Measurements from ENCODE around the gene ERC2. TPM values are rescaled to one million over a fixed set of nuclear protein-coding genes. Genes with fewer than 3 reads are reported as not detected.

Gene ERC2
- total RNA-seq, 1 experiment from 2014 or later: 0.77 TPM

DNA sequence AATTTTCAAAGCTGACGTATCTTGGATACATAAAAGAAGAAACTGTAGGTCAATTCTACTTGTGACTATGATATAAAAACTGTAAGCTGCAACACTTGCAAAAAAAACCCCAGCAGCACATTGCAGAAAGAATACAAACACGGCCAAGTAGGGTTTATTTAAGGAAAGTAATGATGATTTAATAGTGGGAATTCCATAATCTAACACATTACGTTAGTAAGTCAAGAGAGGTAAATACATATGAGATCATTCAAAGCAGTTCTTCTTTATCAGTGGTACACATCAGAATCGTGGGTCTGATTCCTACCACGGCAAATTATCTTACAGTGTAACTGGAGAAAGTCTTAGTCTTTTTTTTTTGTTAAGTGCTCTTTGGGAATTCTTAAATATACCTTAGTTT is 688.7 kb downstream of the ERC2 start:
- Histone ChIP-seq H3K9me2 (replicated peaks; ENCODE audit: low read length) (no peaks in the 10 kb centered on the region), H3K36me3 (ENCODE audit: low read depth, low read length) (no peaks in the 10 kb centered on the region), H3K9me3 (ENCODE audit: low read length) (no peaks in the 10 kb centered on the region), H3K79me2 (ENCODE audit: low read length) (no peaks in the 10 kb centered on the region), H3K9ac (ENCODE audit: low read length) (no peak overlapping the region), H3K27me3 (ENCODE audit: low read length) (no peaks in the 10 kb centered on the region), H4K20me1 (ENCODE audit: low read length) (no peaks in the 10 kb centered on the region), H3F3A (ENCODE audit: low read length, unreplicated experiment) (no peaks in the 10 kb centered on the region), H3K4me2 (ENCODE audit: low read length) (no peak overlapping the region), H3K4me3 (ENCODE audit: low read length) (no peak overlapping the region), H3K4me1 (ENCODE audit: insufficient read depth, low read length) (no peaks in the 10 kb centered on the region), H2AFZ (ENCODE audit: low read length) (no peak overlapping the region), H3K27ac (ENCODE audit: low read length) (no peak overlapping the region)
- ChIA-PET POLR2A (ENCODE audit: unreplicated experiment) (no interaction called here), CTCF (interaction anchor here (0.6 kb wide), 1 partner anchor 39 kb away, joined by 6 read pairs; no protein-coding TSS in a partner anchor)
- ATAC-seq (no peak), DNase-seq (no peak)
- no TSS peak for BruUV-seq (replicated peaks)
- intact Hi-C loops (cut with micrococcal nuclease): no loop called here
- no peak for TF ChIP-seq EZH2 (IDR thresholded peaks at IDR 0.05; ENCODE audit: low read length, unreplicated experiment)
- TF ChIP-seq EZH2phosphoT487 (IDR thresholded peaks at IDR 0.05; ENCODE audit: borderline replicate concordance, low read length): no peak
- TF ChIP-seq, protein P1, sequence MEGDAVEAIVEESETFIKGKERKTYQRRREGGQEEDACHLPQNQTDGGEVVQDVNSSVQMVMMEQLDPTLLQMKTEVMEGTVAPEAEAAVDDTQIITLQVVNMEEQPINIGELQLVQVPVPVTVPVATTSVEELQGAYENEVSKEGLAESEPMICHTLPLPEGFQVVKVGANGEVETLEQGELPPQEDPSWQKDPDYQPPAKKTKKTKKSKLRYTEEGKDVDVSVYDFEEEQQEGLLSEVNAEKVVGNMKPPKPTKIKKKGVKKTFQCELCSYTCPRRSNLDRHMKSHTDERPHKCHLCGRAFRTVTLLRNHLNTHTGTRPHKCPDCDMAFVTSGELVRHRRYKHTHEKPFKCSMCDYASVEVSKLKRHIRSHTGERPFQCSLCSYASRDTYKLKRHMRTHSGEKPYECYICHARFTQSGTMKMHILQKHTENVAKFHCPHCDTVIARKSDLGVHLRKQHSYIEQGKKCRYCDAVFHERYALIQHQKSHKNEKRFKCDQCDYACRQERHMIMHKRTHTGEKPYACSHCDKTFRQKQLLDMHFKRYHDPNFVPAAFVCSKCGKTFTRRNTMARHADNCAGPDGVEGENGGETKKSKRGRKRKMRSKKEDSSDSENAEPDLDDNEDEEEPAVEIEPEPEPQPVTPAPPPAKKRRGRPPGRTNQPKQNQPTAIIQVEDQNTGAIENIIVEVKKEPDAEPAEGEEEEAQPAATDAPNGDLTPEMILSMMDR (conservative IDR thresholded peaks at IDR 0.05; ENCODE audit: low read depth, low read length): no peak

DNA sequence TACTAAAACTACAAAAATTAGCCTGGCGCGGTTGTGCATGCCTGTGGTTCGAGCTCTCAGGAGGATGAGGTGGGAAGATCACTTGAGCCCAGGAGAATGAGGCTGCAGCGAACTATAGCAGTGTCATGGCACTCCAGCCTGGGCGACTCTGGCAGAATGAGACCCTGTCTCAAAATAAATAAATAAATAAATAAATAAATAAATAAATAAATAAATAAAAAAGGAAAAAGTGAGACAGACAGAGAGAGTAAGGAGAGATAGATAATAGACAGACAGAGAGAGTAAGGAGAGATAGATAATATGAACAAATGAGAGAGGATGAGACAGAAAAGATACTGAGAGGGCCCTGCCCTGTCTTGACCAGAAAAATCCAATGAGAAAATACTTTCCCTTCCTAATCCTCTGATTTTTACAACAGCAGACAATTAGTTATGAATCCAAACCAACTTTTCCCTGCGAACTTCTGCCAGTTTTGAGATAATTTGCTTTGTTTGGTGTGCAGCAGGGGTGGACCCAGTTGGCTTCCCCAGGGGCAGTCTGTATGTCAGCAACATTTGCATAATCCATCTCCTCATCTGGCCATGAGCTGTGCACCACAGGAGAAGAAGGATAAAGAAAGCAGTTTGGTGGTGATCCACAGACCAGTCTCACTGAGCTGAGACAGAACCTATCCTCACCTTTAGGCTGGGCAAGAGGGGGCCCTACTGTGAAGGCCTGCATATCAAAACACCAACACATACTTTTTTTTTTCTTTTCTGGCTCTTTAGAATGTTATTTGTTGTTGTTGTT is 692.7 kb downstream of the ERC2 start:
- no peaks in the 10 kb centered on the region for H3K36me3 ChIP-seq (ENCODE audit: low read depth, low read length)
- ATAC-seq: no peak

More for the DNA sequence above, 692.7 kb downstream of the ERC2 start:
- Histone ChIP-seq H3K27ac (ENCODE audit: low read length) (no peak overlapping the region), H3K4me3 (ENCODE audit: low read length) (no peak overlapping the region), H3K9me3 (ENCODE audit: low read length) (no peaks in the 10 kb centered on the region), H2AFZ (ENCODE audit: low read length) (no peak overlapping the region), H3K27me3 (ENCODE audit: low read length) (no peaks in the 10 kb centered on the region), H3K9ac (ENCODE audit: low read length) (no peak overlapping the region), H3K9me2 (replicated peaks; ENCODE audit: low read length) (no peaks in the 10 kb centered on the region), H3F3A (ENCODE audit: low read length, unreplicated experiment) (no peaks in the 10 kb centered on the region), H3K79me2 (ENCODE audit: low read length) (no peaks in the 10 kb centered on the region), H4K20me1 (ENCODE audit: low read length) (no peaks in the 10 kb centered on the region), H3K4me2 (ENCODE audit: low read length) (no peak overlapping the region), H3K4me1 (ENCODE audit: insufficient read depth, low read length) (no peaks in the 10 kb centered on the region)
- ChIA-PET CTCF (no interaction called here), POLR2A (ENCODE audit: unreplicated experiment) (no interaction called here)
- no TSS peak for BruUV-seq (replicated peaks)
- TF ChIP-seq EZH2phosphoT487 (IDR thresholded peaks at IDR 0.05; ENCODE audit: borderline replicate concordance, low read length): no peak
- no peak for TF ChIP-seq EZH2 (IDR thresholded peaks at IDR 0.05; ENCODE audit: low read length, unreplicated experiment)
- TF ChIP-seq, protein P1 (conservative IDR thresholded peaks at IDR 0.05; ENCODE audit: low read depth, low read length): no peak
- intact Hi-C loops (cut with micrococcal nuclease): no loop called here
- no peak for DNase-seq

Data from PC-3 (cell line).